Measurements from ENCODE around the gene LRRC39.

DNA sequence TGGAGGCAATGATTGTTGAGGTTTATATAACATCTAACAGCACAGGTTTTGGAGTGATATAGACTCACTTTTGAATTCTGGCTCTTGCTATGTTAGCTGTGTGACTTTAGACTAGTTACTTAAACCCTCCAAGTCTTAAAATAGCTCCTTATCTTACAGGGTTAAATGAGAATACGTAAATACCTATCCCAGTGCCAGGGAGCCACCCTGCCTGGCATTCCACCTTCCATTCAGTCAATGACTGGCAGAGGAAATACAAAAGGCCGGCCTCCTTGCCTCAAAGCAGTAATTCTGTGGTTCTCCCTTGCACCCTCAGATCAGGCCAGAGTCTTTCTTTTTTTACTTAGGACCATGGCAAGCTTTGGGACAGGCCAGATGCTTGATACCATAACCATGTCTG, 39.8 kb upstream of the LRRC39 start:
- TF ChIP-seq, protein P1, sequence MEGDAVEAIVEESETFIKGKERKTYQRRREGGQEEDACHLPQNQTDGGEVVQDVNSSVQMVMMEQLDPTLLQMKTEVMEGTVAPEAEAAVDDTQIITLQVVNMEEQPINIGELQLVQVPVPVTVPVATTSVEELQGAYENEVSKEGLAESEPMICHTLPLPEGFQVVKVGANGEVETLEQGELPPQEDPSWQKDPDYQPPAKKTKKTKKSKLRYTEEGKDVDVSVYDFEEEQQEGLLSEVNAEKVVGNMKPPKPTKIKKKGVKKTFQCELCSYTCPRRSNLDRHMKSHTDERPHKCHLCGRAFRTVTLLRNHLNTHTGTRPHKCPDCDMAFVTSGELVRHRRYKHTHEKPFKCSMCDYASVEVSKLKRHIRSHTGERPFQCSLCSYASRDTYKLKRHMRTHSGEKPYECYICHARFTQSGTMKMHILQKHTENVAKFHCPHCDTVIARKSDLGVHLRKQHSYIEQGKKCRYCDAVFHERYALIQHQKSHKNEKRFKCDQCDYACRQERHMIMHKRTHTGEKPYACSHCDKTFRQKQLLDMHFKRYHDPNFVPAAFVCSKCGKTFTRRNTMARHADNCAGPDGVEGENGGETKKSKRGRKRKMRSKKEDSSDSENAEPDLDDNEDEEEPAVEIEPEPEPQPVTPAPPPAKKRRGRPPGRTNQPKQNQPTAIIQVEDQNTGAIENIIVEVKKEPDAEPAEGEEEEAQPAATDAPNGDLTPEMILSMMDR (IDR thresholded peaks at IDR 0.05) = no peak
- no peak for TF ChIP-seq POLR2A (IDR thresholded peaks at IDR 0.05)
